ENCODE data around the gene KIN.
"Not testable (repeated sequence)": the region's sequence is repeated elsewhere in the genome, so short reads cannot be mapped to it uniquely, and the experiment has no call there.

The KIN gene

GRCh38 chr10:7787857-7788638, at the start of gene KIN, which contains the start of gene ATP5F1C:
TSS of gene KIN (minus strand) at chr10:7787993. CDS start at chr10:7787933, 60 bp downstream.
TSS of gene ATP5F1C (plus strand) at chr10:7788177. CDS start at chr10:7788208, 31 bp downstream.
- DNase-seq (ENCODE audit: low read depth in 2 of 2), result peak; percentile 91 to 95

GRCh38 chr10:7836571-7836970, 48.8 kb upstream of the KIN start:
- DNase-seq (ENCODE audit: low read depth in 2 of 2), result no peak

- no peak for DNase-seq (ENCODE audit: low read depth in 2 of 2)
These were observed 46.5 kb upstream of the KIN start for GRCh38 chr10:7834262-7834661.

- no peak for DNase-seq (ENCODE audit: low read depth in 2 of 2)
These were observed 45.4 kb upstream of the KIN start for GRCh38 chr10:7833210-7833609.

GRCh38 chr10:7832060-7832459, 44.3 kb upstream of the KIN start:
- DNase-seq (ENCODE audit: low read depth in 2 of 2), result no peak

GRCh38 chr10:7829289-7829834, 41.6 kb upstream of the KIN start:
- DNase-seq (ENCODE audit: low read depth in 2 of 2), result no peak

- DNase-seq (ENCODE audit: low read depth in 2 of 2), result no peak
These were observed 39.2 kb upstream of the KIN start for GRCh38 chr10:7826971-7827370.

GRCh38 chr10:7824251-7824650, 36.5 kb upstream of the KIN start:
- DNase-seq (ENCODE audit: low read depth in 2 of 2), result no peak

- no peak for DNase-seq (ENCODE audit: low read depth in 2 of 2)
These were observed 31.3 kb upstream of the KIN start for GRCh38 chr10:7819121-7819460.

GRCh38 chr10:7818295-7819120, 30.7 kb upstream of the KIN start, which contains the start of gene TAF3:
TSS of gene TAF3 (plus strand) at chr10:7818505. CDS start at chr10:7818710, 205 bp downstream.
- peak; percentile 78 to 86 for DNase-seq (ENCODE audit: low read depth in 2 of 2)

- DNase-seq (ENCODE audit: low read depth in 2 of 2), result no peak
These were observed 30.1 kb upstream of the KIN start for GRCh38 chr10:7817984-7818294.

- DNase-seq (ENCODE audit: low read depth in 2 of 2), result no peak
These were observed 29.8 kb upstream of the KIN start for GRCh38 chr10:7817576-7817975.

GRCh38 chr10:7813481-7813880, 25.7 kb upstream of the KIN start:
- no peak for DNase-seq (ENCODE audit: low read depth in 2 of 2)

- not testable (repeated sequence) for DNase-seq (ENCODE audit: low read depth in 2 of 2)
These were observed 23.9 kb upstream of the KIN start for GRCh38 chr10:7811743-7812142.

- DNase-seq (ENCODE audit: low read depth in 2 of 2), result no peak
These were observed 23.2 kb upstream of the KIN start for GRCh38 chr10:7811000-7811399.

GRCh38 chr10:7810443-7810842, 22.6 kb upstream of the KIN start:
- no peak for DNase-seq (ENCODE audit: low read depth in 2 of 2)

GRCh38 chr10:7808686-7809267, 21.0 kb upstream of the KIN start:
- DNase-seq (ENCODE audit: low read depth in 2 of 2), result no peak

GRCh38 chr10:7804741-7805140, 16.9 kb upstream of the KIN start:
- DNase-seq (ENCODE audit: low read depth in 2 of 2), result no peak

GRCh38 chr10:7804216-7804615, 16.4 kb upstream of the KIN start:
- DNase-seq (ENCODE audit: low read depth in 2 of 2), result no peak

GRCh38 chr10:7802606-7803005, 14.8 kb upstream of the KIN start:
- DNase-seq (ENCODE audit: low read depth in 2 of 2), result no peak

- no peak for DNase-seq (ENCODE audit: low read depth in 2 of 2)
These were observed 9.8 kb upstream of the KIN start for GRCh38 chr10:7797582-7797981.

- DNase-seq (ENCODE audit: low read depth in 2 of 2), result no peak
These were observed 7.8 kb upstream of the KIN start for GRCh38 chr10:7795605-7796004.

Measured in activated CD8-positive, alpha-beta memory T cell treated with anti-CD3 and anti-CD28 coated beads for 4 hours (primary cell).